GM21381 (cell line): Measurements from ENCODE around the gene GRM5.
"Not testable (repeated sequence)": the region's sequence is repeated elsewhere in the genome, so short reads cannot be mapped to it uniquely, and the experiment has no call there.

ENCODE experiments used
- ATAC-seq: cut with Tn5 transposase; IDR thresholded peaks from one replicate; pipeline ENCODE4 v1.9.1; 2021; ENCODE audit warnings: mild to moderate bottlenecking, moderate library complexity; ENCODE audit not compliant: unreplicated experiment

GRM5 gene

GRCh38 chr11:88544656-88545280 lies 521.0 kb downstream of the GRM5 start:
- peak; percentile 9 for ATAC-seq

- peak; percentile 99 for ATAC-seq
Measured at GRCh38 chr11:88543902-88544655, 521.7 kb downstream of the GRM5 start.

GRCh38 chr11:88541006-88541405 lies 524.8 kb downstream of the GRM5 start:
- no peak for ATAC-seq

DNA sequence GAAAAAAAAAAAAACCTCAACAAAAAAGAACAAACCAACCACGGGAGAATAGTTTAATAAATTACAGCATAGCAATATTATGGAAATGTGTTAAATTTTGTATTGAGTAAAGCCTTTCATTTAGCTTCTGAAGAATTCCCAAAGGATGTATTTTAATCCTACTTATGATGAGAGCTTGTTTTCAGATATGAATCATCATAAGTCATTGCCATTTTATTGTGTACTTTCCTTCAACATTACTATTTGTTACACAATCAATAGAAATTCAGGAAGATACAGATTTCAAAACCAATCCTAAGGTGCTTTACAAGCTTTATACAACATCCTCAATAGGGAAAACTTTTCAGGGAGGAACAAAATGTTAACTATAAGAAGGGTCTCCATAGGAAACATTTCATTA lies 527.7 kb downstream of the GRM5 start:
- ATAC-seq, result no peak

- ATAC-seq, result no peak
Measured at GRCh38 chr11:88537613-88538012, 528.2 kb downstream of the GRM5 start.

DNA sequence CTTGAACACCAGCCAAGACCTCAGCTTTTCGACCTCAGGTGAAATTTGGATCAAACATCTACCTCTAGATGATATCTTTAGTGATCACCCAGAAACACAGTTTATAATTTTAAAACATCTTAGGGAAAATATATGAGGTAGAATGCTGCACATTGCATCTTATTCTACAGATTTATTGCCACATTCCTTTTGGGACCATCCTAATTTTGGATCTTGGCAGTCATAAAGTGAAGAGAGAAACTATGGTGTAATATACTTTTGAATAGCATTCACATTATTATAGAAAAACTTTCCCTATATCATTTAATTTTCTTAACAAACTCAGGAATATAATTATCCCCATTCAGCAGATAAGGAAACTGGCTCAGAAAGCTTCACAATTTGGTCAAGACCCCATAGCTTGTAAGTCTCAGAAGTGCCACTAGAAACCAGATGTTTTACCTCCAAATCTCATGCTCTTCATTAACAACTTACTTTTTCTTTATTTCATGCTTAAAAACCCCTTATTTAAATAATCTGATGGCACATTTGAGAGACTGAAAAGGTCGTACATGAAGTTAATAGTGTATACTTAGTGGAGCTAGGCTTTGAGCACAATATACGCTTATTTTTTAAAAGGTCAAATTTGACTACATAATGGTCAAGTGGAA lies 529.0 kb downstream of the GRM5 start:
- ATAC-seq, result no peak

GRCh38 chr11:88535916-88536547 lies 529.8 kb downstream of the GRM5 start:
- ATAC-seq, result peak; percentile 70

DNA sequence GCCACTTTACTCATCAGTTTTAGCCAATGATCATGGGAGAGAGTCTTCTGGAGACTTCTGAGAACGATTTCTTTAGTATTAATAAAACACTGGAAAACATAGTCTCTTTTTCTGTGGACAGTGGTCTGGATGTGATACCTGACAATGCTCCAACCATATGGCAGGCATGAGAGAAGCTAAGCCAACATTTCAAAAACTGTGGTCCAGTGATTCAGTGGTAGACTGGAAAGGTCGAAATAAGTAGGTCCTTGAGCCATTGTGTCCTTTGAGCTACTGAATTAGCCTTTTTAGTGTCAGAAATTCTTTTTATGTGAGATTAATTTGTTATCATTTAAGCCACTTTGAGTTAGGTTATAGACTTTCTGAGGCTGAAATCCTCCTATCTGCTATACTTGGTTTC lies 530.5 kb downstream of the GRM5 start:
- no peak for ATAC-seq

DNA sequence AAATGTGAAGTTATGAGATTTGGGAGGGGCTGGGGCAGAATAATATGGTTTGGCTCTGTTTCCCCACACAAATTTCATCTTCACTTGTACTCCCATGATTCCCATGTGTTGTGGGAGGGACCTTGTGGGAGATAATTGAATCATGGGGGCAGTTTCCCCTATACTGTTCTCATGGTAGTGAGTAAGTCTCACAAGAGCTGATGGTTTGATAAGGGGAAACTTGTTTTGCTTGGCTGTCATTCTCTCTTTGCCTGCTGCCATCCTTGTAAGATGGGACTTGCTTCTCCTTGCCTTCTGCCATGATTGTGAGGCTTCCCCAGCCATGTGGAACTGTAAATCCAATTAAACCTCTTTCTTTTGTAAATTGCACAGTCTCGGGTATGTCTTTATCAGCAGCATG lies 531.1 kb downstream of the GRM5 start:
- not testable (repeated sequence) for ATAC-seq

DNA sequence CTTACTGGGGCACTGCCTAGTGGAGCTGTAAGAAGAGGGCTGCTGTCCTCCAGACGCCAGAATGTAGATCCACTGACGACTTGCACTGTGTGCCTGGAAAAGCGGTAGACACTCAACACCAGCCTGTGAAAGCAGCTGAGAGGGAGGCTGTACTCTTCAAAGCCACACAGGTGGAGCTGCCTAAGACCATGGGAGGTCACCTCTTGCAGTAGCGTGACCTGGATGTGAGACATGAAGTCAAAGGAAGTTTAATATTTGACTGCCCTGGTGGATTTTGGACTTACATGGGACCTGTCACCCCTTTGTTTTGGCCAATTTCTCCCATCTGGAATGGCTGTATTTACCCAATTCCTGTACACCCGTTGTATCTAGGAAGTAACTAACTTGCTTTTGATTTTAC lies 531.6 kb downstream of the GRM5 start:
- no peak for ATAC-seq

DNA sequence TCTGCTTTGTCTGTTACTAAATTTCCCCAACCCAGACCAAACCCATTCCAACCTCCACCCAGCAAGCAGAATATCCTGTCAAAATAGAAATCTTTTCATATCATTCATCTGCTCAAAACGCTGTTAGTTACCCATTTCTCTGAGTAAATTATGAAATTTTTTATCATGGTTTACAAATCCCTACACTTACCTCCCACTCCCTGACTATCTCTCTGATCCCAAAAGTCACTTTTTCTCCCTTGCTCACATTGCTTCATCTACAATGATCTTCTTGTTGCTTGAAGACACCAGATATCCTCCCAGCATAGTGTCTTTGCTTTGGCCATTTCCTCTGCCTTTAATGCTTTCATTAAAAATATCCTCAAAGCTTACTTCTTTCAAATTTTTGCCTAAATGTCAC lies 532.8 kb downstream of the GRM5 start:
- no peak for ATAC-seq

DNA sequence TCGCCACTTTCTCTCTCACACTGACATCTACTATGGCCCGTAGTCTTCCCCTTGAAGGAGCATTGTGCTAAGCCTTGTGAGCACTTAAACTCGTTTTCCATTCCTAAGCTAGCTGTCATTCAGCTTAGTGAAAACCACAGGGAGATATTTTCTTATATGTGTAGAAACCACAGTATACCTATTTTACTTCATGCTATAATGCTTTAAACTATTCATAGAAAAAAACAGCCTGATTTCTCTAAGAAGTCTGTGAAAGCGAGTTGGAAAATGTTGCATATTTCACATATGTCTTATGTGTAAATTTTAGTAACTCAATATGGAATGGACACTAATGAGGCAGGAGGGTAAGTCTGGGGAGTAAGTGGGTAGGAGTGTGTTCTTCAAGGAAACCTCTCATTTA lies 534.0 kb downstream of the GRM5 start:
- no peak for ATAC-seq

DNA sequence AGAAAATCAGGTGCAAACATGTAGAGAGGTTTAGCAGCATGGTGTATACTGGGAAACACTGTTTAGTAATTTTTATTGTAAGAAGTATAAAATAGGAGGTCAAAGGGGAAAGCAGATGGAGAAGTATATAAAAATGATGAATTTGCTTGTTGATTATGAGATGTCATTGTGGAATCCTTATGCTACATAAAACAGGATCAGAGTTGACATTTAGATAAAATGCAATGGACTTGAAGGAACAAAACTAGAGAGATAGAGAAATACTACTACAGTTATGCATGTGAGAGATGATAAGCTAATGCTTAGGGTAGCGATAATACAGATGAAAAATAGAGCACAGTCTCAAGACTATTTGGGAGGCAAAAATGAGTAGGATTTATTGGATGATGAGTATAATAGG lies 536.4 kb downstream of the GRM5 start:
- no peak for ATAC-seq

DNA sequence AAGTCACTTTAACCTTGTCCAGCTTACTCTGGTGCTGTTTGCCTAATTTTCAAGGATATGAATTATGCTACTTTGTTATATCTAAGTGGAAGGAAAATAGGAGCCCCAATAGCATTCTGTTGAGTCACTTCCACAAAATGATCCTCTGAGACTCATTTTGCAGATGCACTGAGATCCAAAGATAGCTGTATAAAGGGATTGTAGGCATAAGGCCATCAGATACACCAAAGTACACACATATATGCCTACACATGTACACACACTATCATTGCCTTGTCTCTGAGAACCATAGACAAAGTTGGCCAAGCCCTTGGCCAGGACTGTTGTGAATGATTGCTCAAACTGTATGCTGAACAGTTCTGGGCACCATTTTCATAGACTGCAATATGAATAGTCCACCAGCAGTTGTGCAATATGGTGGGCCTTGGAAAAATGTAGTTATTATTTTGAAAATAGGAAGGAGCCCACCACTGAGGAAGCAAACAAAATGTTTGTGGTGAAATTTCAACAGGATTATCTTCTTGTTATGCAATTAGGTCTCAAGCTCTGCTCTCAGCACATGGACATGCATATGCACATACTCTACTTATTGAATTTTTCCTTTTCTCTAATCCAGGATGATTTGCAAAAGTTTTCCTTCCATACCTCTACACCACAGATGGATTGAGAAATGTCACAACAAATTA lies 542.3 kb downstream of the GRM5 start:
- no peak for ATAC-seq

GRCh38 chr11:88522624-88523385 lies 543.0 kb downstream of the GRM5 start:
- ATAC-seq, result no peak

DNA sequence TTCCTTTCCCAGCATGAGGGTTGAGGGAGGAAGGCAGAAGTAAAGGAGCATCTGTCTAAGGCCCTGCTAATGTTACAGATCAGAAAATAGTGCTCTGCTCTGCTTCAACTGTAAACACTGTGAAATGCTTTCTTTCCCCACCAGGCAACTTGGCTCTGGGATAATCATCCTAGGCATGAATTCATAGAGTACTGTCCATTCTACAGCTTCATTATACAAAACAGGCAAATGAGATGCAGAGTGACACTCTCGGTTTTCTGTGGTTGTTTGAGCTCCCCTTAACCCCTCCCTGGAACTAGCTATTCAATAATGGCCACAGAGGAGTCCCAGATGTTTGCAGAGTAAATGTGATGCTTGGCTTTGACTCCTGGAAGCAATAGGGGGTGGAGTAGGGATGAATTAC lies 544.0 kb downstream of the GRM5 start:
- ATAC-seq, result no peak

DNA sequence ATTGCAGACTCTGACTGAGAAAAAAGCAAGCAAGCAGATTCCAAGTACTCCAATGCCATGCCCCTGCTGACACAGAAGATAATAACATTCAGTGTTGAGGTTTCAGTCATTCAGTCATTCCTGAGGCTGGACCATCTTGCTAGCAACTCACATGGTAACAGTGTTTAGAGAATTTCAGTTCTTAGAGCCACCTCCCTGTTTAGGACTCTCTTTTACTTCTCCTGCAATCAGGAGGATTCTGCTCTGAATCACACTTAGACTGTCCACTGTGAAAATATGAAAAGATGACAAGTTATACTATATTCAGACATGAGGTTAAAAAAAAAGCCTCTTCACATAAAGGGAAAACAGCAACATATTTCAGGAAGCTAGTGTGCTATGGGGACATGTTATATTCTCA lies 544.4 kb downstream of the GRM5 start:
- ATAC-seq, result no peak

DNA sequence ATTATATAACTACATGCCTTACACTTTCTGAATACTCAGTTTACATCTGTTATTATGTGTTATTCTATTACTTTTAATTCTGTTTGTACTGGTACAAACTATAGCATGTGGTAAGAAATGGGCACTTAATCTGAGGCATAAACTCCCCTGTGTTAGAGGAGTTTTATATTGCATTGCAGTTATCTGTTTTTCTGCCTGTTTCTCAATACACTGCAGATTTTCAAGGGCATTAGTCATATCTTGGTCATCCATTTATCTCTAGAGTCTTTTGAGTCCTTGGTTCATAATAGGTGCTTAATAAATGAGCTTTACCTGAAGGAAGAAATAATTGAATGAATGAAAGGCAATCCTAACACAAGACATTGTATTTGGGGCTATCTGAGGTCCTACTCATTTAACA lies 545.4 kb downstream of the GRM5 start:
- ATAC-seq, result no peak

DNA sequence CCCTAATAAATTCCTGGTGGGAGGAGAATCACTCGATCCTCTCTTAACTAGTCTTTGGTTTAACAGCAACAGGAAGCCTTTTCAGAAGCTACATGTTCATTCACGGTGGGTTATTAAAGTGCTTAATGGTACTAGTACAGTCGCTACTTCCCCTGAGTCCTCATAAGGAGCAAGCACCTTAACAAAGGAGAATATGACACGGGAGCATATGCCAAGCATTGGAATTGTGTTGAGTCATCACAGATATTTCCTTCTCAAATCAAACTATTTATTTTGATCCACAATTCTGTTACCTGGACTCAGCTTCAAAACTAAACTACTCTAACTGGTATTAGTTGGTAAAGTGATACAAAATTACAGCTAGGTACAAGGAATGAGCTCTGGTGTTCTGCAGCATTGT lies 550.8 kb downstream of the GRM5 start:
- ATAC-seq, result no peak

- ATAC-seq, result no peak
Measured at GRCh38 chr11:88511006-88511405, 554.8 kb downstream of the GRM5 start.
